HG02623 (cell line): ENCODE results near the gene CGB8.
"Not testable (repeated sequence)": the region's sequence is repeated elsewhere in the genome, so short reads cannot be mapped to it uniquely, and the experiment has no call there.

ENCODE experiments used
- ATAC-seq: cut with Tn5 transposase; IDR thresholded peaks from one replicate; pipeline ENCODE4 v1.9.1; 2021; ENCODE audit warnings: moderate library complexity; ENCODE audit not compliant: unreplicated experiment

CGB8 gene

DNA sequence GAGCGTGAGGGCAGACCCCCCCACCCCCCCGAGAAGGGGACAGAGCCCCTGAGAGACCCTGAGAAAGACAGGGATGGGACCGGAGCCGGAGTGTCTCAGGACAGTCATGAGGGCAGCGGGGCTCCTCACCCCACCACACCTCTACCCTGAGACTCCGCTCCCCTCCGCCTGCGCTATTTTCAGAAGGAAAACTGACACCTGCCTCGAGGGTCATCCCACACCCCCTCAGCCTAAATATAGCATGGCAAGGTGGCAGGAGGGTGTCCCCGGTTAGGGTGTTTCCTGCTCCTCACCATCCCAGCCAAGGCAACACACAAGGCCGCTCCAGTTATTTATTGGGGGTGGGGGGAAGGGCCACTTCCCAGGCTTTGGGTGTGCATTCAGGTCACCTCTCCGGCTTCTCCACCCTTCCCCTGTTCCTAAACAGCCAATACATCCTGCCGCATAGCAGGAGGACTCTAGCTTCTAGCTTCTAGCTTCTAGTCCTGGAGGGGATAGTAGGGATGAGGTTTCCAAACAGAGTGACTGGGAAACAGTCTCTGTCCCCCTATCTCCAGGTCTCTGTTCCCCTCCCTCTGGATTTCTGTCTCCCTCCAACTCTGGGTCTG is 17.1 kb upstream of the CGB8 start:
- ATAC-seq, result no peak

DNA sequence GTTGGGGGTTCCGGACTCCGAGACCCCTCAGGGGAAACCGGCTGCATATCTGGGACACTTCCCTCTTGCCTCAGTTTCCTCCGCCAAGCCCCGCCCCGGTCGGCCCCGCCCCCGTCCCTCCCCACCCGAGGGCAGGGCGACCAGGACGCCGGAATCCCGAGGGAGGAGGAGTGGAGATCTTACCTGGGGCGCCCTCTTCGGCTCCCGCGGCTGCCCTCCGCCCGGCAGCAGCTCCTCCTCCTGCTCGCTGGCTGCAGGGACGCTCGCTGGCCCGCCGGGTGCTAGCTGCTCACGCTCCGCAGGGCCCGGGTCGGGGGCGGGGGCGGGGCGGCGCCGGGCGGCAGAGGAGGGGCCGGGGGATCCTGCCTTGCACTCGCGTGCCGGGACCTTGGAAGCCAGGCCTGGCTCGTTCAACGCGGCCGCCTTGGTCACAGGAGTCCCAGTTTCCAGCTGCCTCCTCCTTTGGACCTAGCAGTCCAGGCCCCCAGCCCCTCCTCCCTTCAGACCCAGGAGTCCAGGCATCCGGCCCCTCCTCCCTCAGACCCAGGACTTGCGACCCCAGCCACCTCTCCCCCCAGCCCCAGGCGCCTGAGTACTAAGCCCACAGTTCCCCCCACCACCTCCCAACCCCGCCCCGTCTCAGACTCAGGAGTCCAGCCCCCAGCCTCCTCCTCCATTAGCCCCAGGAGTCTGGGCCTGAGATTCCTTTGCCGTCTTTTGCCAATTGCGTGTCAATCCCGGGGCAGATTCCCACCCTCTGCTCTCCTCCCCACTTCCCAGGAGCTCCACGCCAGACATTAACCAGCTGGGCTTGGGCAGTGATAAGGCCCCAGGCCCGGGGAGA is 16.1 kb upstream of the CGB8 start, which contains the start of gene NTF4:
Gene NTF4, minus strand, starts transcription at position 51 of the 844 bp plus-strand sequence. CDS start 2,821 bp downstream, outside the sequence.
- ATAC-seq, result no peak

DNA sequence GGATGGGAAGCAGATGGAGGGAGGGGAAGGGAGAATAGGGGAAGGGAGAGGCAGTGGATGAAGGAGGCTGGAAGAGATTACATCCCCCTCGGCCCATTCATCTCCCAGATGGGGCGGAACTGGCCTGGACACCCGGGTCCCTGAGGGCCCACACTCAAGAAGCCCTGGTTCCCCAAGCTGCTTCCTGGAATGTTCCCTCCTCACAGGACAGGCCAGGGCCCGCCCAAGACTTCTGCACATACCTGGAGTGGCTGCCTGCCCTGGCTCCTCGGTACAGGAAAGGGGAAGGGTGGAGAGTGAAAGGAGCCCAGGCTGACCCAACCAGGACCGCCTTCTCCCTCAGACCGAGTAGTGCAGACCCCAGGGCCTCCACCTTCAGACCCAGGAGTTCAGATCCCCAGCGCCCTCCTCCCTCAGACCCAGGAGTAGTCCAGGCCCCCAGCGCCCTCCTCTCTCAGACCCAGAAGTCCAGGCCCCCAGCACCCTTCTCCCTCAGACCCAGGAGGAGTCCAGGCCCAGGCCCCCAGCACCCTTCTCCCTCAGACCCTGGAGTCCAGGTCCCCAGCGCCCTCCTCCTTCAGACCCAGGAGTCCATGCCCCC is 15.2 kb upstream of the CGB8 start:
- ATAC-seq, result no peak

DNA sequence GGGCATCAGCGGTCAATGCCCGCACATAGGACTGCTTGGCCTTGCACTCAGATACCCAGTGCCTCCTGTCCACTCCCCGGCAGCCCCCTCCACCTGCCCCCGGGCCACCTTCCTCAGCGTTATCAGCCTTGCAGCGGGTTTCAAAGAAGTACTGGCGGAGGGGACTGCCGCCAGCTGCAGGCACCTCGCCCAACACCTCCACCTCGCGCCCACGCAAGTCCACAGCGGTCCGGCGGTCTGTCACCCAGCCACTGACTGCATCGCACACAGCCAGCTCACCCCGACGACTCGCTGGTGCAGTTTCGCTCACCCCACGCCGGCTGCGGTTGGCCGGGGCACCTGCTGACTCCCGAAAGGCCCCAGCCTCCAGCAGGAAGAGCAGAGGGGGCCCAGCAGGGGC is 12.5 kb upstream of the CGB8 start:
- no peak for ATAC-seq

- no peak for ATAC-seq
Observed at GRCh38 chr19:49061000-49061399, 12.1 kb upstream of the CGB8 start.

DNA sequence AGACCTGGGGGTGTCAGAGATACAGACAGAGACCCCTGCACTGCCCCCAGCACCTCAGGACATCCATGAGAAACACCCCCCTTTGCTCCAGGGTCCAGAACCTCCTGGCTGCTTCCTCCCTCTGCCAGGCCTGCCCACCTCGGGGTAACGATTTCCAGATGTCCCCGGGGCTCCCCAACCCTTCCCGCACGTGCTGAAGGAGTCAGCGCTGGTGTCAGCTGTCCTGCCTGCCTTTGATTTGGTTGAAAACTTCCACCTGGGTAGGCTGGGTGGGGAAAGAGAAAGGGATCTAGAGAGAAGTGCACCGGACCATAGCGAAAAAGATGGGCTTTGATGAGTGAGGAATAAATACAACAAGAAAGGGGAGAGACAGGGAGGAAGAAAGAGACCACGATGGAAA is 10.1 kb upstream of the CGB8 start:
- no peak for ATAC-seq

DNA sequence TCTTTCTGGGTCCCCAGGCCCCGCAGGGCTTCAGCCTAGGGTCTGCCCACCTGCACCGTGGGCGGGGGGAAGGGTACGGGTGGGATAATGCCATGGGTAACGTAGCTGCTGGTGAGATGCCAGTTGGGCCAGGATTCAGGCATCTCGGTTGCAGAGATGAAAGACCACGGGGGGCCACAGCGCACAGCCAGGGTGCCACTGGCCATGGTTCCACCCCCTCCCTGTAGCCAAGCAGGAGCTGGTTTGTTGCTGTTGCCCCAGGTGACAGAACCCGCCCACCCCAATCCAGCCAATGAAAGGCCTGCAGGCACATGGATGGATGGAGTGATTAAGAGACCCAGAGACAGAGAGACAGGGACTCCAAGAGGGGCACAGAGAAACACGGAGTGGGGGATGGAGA is 9.7 kb upstream of the CGB8 start:
- no peak for ATAC-seq

DNA sequence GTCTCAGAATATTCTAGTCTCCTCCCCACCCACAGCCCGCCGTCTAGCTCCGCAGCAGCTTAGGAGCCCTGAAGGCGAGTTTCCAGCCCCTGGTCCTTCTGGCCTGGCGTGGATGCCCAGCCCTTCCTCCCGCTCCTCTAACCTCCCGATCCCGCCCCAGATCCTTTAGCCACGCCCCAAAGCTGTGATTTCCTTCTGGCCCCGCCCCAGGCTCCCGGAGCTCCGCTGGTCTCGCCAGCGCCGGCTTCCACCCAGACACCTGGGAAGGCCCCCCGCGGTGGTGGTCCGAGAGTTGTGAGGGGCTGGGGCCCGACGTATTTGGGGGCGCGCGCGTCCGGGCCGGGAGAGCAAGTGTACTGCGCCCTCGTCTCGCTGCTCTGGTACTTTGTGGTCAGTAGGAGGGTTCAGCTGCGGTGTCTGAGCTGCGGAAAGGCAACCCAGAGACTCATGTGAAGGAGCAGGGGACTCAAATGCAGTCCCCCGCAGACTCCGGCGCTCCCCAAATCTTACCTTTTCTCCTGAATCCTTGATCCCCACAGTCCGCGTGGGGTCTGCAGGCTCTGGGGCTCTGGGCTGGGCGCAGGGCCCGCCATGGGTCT is 8.8 kb upstream of the CGB8 start, which contains the start of gene CGB7:
Gene CGB7, minus strand, starts transcription at position 114 of the 599 bp plus-strand sequence. CDS start 2,374 bp downstream, outside the sequence.
- no peak for ATAC-seq

DNA sequence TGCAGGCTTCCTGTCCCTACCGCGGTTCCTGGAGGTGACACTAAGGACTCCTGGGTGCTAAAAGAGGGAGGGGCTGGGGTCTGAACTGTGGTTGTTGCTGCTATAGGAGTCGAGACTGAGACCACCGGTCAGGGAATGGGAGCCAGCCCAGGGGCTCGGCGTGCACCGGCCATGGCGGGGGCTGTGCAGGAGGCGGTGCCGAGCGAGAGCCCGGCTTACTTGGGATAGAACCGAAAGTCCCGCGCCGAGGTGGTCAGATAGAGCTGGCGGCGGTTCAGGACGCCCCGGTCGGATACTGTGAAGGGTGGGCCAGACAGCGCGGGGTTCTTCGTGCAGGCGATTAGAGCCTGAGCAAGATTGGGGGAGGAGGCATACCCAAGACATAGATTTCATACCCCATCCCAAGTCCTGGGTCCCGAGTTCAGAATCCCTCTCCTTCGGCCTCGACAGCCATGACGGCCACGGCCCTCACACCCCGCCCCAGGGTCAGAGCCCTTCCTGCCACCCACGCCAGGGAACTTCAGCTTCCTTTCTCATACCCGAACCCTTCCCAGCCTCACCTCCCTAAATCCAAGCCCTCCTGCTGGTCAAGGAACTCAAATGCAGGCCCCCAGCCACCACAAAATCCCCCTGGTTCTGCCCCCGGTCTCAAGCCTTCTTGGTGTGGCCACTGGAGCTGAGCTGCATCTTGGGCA is 8.1 kb upstream of the CGB8 start:
- ATAC-seq, result not testable (repeated sequence)

GRCh38 chr19:49056101-49056901 is 7.4 kb upstream of the CGB8 start:
- no peak for ATAC-seq

DNA sequence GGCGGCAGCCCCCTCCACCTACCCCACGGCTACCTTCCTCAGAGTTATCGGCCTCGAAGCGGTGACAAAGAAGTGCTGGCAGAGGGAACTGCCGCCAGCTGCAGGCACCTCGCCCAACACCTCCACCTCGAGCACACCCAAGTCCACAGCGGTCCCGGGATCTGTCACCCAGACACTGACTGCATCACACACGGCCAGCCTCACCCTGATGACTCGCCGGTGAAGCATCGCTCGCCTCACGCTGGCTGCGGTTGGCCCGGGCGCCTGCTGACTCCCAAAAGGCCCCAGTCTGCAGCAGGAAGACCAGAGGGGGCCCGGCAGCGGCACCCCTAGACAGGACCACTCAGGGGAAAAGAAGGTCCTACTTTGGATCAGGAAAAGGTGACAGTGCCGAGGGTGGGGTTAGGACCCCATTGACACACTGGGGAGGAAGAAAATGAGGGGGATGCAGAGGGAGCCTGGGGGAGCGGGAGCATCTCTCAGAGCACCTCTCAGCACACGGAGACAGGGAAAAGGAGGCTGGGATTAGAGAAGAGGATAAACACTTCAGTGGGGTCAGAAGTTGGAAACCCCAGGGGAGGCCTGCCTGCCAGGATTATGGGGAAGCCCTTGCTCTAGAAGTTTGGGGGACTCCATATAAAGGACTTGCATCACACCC is 1.6 kb upstream of the CGB8 start:
- not testable (repeated sequence) for ATAC-seq

GRCh38 chr19:49049834-49050233 is 923 bp upstream of the CGB8 start:
- ATAC-seq, result not testable (repeated sequence)

DNA sequence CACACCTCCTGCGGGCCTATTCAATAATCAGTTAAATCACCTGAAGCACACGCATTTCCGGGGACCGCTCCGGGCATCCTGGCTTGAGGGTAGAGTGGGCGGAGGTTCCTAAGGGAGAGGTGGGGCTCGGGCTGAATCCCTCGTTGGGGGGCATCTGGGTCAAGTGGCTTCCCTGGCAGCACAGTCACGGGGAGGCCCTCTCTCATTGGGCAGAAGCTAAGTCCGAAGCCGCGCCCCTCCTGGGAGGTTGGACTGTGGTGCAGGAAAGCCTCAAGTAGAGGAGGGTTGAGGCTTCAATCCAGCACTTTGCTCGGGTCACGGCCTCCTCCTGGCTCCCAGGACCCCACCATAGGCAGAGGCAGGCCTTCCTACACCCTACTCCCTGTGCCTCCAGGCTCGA is 5.4 kb downstream of the CGB8 start, which contains the start of gene CGB5:
Gene CGB5, plus strand, starts transcription at position 301 of the 400 bp plus-strand sequence. CDS start 362 bp downstream, outside the sequence.
- ATAC-seq, result not testable (repeated sequence)

DNA sequence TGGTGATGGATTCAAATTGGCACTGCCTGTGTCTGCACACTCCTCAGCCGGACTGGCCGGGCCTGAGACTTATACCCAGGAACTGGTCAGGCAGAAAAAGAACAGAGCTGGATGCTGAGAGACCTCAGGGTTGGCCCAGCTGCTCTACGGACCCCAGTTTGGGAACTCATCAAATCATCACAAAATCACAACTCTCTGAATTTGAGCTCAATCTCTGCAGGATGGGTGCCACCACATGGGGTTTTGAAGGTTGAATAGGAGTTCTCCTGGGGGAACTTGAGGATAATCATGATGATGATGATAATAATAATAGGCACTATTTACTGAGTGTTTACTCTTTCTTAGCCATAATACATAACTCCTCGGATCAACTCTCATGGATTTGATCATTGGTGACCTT is 6.2 kb downstream of the CGB8 start:
- ATAC-seq, result not testable (repeated sequence)

GRCh38 chr19:49042177-49042576 is 6.7 kb downstream of the CGB8 start:
- ATAC-seq, result no peak

- ATAC-seq, result not testable (repeated sequence)
Observed at GRCh38 chr19:49039736-49040135, 9.2 kb downstream of the CGB8 start.

- not testable (repeated sequence) for ATAC-seq
Observed at GRCh38 chr19:49038557-49039276, 10.2 kb downstream of the CGB8 start.

DNA sequence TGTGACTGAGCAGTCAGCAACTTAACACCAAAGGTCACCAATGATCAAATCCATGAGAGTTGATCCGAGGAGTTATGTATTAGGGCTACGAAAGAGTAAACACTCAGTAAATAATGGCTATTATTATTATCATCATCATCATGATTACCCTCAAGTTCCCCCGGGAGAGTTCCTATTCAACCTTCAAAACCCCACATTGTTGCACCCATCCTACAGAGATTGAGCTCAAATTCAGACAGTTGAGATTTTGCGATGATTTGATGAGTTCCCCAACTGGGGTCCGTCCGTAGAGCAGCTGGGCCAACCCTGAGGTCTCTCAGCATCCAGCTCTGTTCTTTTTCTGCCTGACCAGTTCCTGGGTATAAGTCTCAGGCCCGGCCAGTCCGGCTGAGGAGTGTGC is 10.8 kb downstream of the CGB8 start:
- not testable (repeated sequence) for ATAC-seq

DNA sequence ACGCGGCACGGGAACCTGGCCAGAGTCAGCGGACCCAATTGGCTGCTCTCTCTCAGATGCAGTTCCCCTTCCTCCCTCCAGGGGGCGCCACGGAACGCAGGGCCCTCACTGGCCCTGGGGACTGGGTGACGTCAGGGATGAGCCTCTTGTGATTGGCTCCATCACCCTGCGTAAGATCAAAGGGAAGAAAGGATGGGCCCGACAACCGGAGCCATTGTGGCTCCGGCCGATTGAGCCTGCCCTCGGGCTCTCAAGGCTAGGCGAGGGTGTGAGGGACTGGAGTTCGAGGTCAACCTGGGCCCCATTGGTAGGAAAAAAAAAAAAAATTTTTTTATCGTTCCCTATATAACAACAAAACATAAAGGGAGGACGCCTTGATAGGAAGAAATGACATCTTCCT is 12.1 kb downstream of the CGB8 start, which contains the start of gene CGB1:
Gene CGB1, minus strand, starts transcription at position 81 of the 400 bp plus-strand sequence. CDS start 184 bp downstream, outside the sequence.
- ATAC-seq, result not testable (repeated sequence)
